GM12878 (cell line): ENCODE results near the gene KCNK1. TPM values are rescaled to one million over a fixed set of nuclear protein-coding genes. Genes with fewer than 3 reads are reported as not detected.

ENCODE experiments used
- ATAC-seq: fragments of 200-7000 bp; cut with Tn5 transposase; 3 replicates; pipeline ENCODE4 v1.9.1; 2020; ENCODE audit warnings: mild to moderate bottlenecking, moderate library complexity
- BruUV-seq: library from RNA; stranded (reverse); fragments of 400-500 nt; replicated peaks from 2 replicates; lab custom pipeline; 2021; lab: Mats Ljungman, UMichigan
- CTCF ChIA-PET: fragments of 300-600 bp; sonication (Branson Sonifier 250); formaldehyde crosslinking; extraction: SDS; loops from one replicate; lab custom pipeline; 2021; ENCODE audit warnings: inconsistent platforms; lab: Yijun Ruan, JAX
- POLR2A ChIA-PET: fragments of 350-600 bp; formaldehyde crosslinking; extraction: SDS; loops from one replicate; lab custom pipeline; 2021; ENCODE audit warnings: inconsistent platforms; lab: Charles Lee
- RAD21 ChIA-PET: fragments of 300-600 bp; sonication (Branson Sonifier 250); formaldehyde crosslinking; loops from one replicate; lab custom pipeline; 2023; ENCODE audit warnings: antibody characterized with exemption; ENCODE audit not compliant: unreplicated experiment; lab: Charles Lee
- SMC1A ChIA-PET: fragments of 300-600 bp; sonication (Branson Sonifier 250); formaldehyde crosslinking; loops from one replicate; lab custom pipeline; 2023; ENCODE audit not compliant: unreplicated experiment, uncharacterized antibody; lab: Charles Lee
- DNase-seq: peaks from one replicate; pipeline ENCODE4 v3.0.0-alpha.2; 2011; ENCODE audit warnings: low read depth, low spot score
- FAIRE-seq: peaks from 3 replicates; lab custom pipeline; 2011; peaks lifted over from hg19 to GRCh38; lab: Jason Lieb, UNC
- H2AFZ ChIP-seq: 2 replicates; pipeline ENCODE4 v1.6.0; 2011; ENCODE audit warnings: low read depth, low read length, control low read depth; ENCODE audit not compliant: control insufficient read depth
- H3K27ac ChIP-seq: 2 replicates; pipeline ENCODE4 v1.5.1; 2011; ENCODE audit warnings: control low read depth; ENCODE audit not compliant: control insufficient read depth, insufficient read depth
- H3K27me3 ChIP-seq, 2 experiments: replicated peaks in 1 of 2; 2 replicates each; pipeline versions ENCODE4 v1.6.0 to v1.6.1; 2011; ENCODE audit warnings: low read length in 1 of 2; ENCODE audit not compliant: control insufficient read depth in 2 of 2, insufficient read depth in 2 of 2
- H3K36me3 ChIP-seq, 2 experiments: 2 replicates each; pipeline ENCODE4 v1.5.1; 2011; ENCODE audit warnings: low read length in 1 of 2; ENCODE audit not compliant: control insufficient read depth in 2 of 2, insufficient read depth in 2 of 2
- H3K4me1 ChIP-seq: 2 replicates; pipeline ENCODE4 v1.6.1; 2011; ENCODE audit warnings: mild to moderate bottlenecking, low read length, moderate library complexity, mixed read lengths; ENCODE audit not compliant: control insufficient read depth, insufficient read depth
- H3K4me2 ChIP-seq: 2 replicates; pipeline ENCODE4 v1.6.0; 2011; ENCODE audit warnings: control low read depth; ENCODE audit not compliant: control insufficient read depth, insufficient read depth
- H3K4me3 ChIP-seq: fragments of 200-600 bp; sonication (generic); 2 replicates; pipeline ENCODE4 v1.5.1; 2016
- H3K79me2 ChIP-seq: 2 replicates; pipeline ENCODE4 v1.6.0; 2011; ENCODE audit warnings: low read length; ENCODE audit not compliant: control insufficient read depth, insufficient read depth
- H3K9ac ChIP-seq: 2 replicates; pipeline ENCODE4 v1.8.0; 2011; ENCODE audit warnings: low read length, control low read depth, mixed read lengths; ENCODE audit not compliant: control insufficient read depth, insufficient read depth
- H3K9me3 ChIP-seq: replicated peaks from 3 replicates; pipeline ENCODE4 v1.5.1; 2011; ENCODE audit warnings: mild to moderate bottlenecking, low read length; ENCODE audit not compliant: control insufficient read depth, insufficient read depth
- H4K20me1 ChIP-seq: 2 replicates; pipeline ENCODE4 v1.6.0; 2011; ENCODE audit not compliant: control insufficient read depth, insufficient read depth
- BCLAF1 ChIP-seq: fragments of 450-650 bp; IDR thresholded peaks from 2 replicates; pipeline ENCODE4 v1.6.1; 2017; ENCODE audit warnings: antibody characterized with exemption, mild to moderate bottlenecking, moderate library complexity
- CEBPB ChIP-seq, 2 experiments: fragments of 150-350 bp in 1 of 2; IDR thresholded peaks; 2 replicates each; pipeline ENCODE4 v1.6.1; 2012 to 2014; ENCODE audit warnings: low read depth in 2 of 2, low read length in 2 of 2, borderline replicate concordance in 1 of 2, inconsistent platforms in 1 of 2
- CHD2 ChIP-seq: IDR thresholded peaks from 2 replicates; pipeline ENCODE4 v1.6.1; 2011; ENCODE audit warnings: low read depth, low read length, improper control_type of control experiment, borderline replicate concordance
- CREM ChIP-seq: IDR thresholded peaks from 2 replicates; pipeline ENCODE4 v1.6.1; 2014; ENCODE audit warnings: antibody characterized with exemption, low read depth
- CUX1 ChIP-seq: IDR thresholded peaks from 2 replicates; pipeline ENCODE4 v1.6.1; 2012; ENCODE audit warnings: improper control_type of control experiment, low read depth, low read length; ENCODE audit not compliant: insufficient replicate concordance
- DPF2 ChIP-seq: fragments of 450-650 bp; IDR thresholded peaks from 2 replicates; pipeline ENCODE4 v1.6.1; 2017; ENCODE audit warnings: mild to moderate bottlenecking
- GATAD2B ChIP-seq: fragments of 450-650 bp; conservative IDR thresholded peaks from 2 replicates; pipeline ENCODE4 v1.6.1; 2017; ENCODE audit warnings: low read depth, mild to moderate bottlenecking, moderate library complexity
- LARP7 ChIP-seq: fragments of 450-650 bp; IDR thresholded peaks from 2 replicates; pipeline ENCODE4 v1.6.1; 2017; ENCODE audit warnings: mild to moderate bottlenecking
- NFIC ChIP-seq: IDR thresholded peaks from 2 replicates; pipeline ENCODE4 v1.6.1; 2012; ENCODE audit warnings: low read depth, mild to moderate bottlenecking, inconsistent platforms, low read length, moderate library complexity
- NKRF ChIP-seq: fragments of 450-650 bp; conservative IDR thresholded peaks from 2 replicates; pipeline ENCODE4 v1.6.1; 2017; ENCODE audit warnings: mild to moderate bottlenecking, moderate library complexity
- NR2C1 ChIP-seq: fragments of 450-650 bp; IDR thresholded peaks from 2 replicates; pipeline ENCODE4 v1.6.1; 2017; ENCODE audit warnings: antibody characterized with exemption, mild to moderate bottlenecking, moderate library complexity
- RAD21 ChIP-seq: IDR thresholded peaks from 2 replicates; pipeline ENCODE4 v1.6.1; 2011; ENCODE audit warnings: mild to moderate bottlenecking, low read depth, low read length, moderate library complexity; ENCODE audit not compliant: insufficient read depth
- RAD51 ChIP-seq: fragments of 450-650 bp; IDR thresholded peaks from 2 replicates; pipeline ENCODE4 v1.6.1; 2016; ENCODE audit warnings: moderate library complexity, mild to moderate bottlenecking, inconsistent platforms
- RELA ChIP-seq: fragments of 450-650 bp; IDR thresholded peaks from 2 replicates; pipeline ENCODE4 v1.8.0; 2014; ENCODE audit warnings: borderline replicate concordance; ENCODE audit not compliant: partially characterized antibody
- RUNX3 ChIP-seq: IDR thresholded peaks from 2 replicates; pipeline ENCODE4 v1.6.1; 2012; ENCODE audit warnings: low read length, inconsistent platforms
- WGBS: methylation state at CpG from one replicate; pipeline ENCODE4 v1.1.6; 2016; ENCODE audit warnings: low lambda C conversion rate; ENCODE audit not compliant: insufficient replicate concordance, insufficient coverage; ENCODE audit errors: missing lambda C conversion rate; 5-methylcytosine and 5-hydroxymethylcytosine counted together
- in situ Hi-C: fragments of 300-500 bp; cut with MboI; formaldehyde crosslinking; loops from 9 replicates; pipeline ENCODE4 v1.14.3; 2018; ENCODE audit warnings: mixed read lengths
- intact Hi-C: fragments of 100-400 bp; cut with micrococcal nuclease; formaldehyde crosslinking; loops from one replicate; pipeline ENCODE4 v1.14.2; 2022; ENCODE audit not compliant: unreplicated experiment
- polyA plus RNA-seq, 11 experiments: library from polyadenylated mRNA; depleted of rRNA in 4 of 11; unstranded in 6 of 11; stranded (reverse) in 5 of 11; fragments of >200 nt; fragmentation: Nextera tagmentation in 4 of 11; fragmentation: Illumina TruSeq in 1 of 11; extraction: Ambion mirVana in 4 of 11; extraction: Trizol in 1 of 11; gene quantifications; 1 replicate in 1 of 11; 2 replicates in 10 of 11; pipeline versions ENCODE4 v1.2.1 to v1.2.3, GENCODE V29; 2011 to 2016; ENCODE audit warnings: inconsistent platforms in 2 of 11, missing spikeins in 2 of 11, low read depth in 1 of 11
- total RNA-seq, 4 experiments: library from RNA; depleted of rRNA in 3 of 4; stranded (reverse); fragments of >200 nt in 3 of 4; fragmentation: Illumina TruSeq in 1 of 4; extraction: Trizol in 1 of 4; gene quantifications; 2 replicates each; pipeline versions ENCODE4 v1.2.1 to v1.2.3, GENCODE V29; 2013 to 2021

Gene KCNK1
- total and polyA plus RNA-seq, 10 of the 15 experiments (the other 5 are each of a cell fraction or from before 2014, with no cell fraction given) = 9.4 to 27.6 (median 15.1) TPM

GRCh38 chr1:233608988-233609387 lies 4.9 kb upstream of the KCNK1 start:
- intact Hi-C loops = no loop called here
- RAD21 ChIA-PET = interaction anchor here (4.6 kb wide), 1 partner anchor 10 kb away, joined by 31 read pairs; no protein-coding TSS in a partner anchor
- no peak for ATAC-seq
- POLR2A ChIA-PET = interaction anchor here (0.6 to 2.5 kb wide), 4 partner anchors 9 to 58 kb away, joined by 3 to 12 read pairs (median 4); no protein-coding TSS in a partner anchor
- Histone ChIP-seq H3K4me3 (no peak overlapping the region), H2AFZ (no peak overlapping the region), H3K36me3 (no peaks in the 10 kb centered on the region), H3K9me3 (no peaks in the 10 kb centered on the region; the same call in 2 of the 3 replicates), H3K27me3 (no peaks in the 10 kb centered on the region), H3K27ac (no peak overlapping the region), H3K79me2 (peaks cover under 1% of the 10 kb centered on the region), H3K4me1 (peaks cover 14% of the 10 kb centered on the region), H3K4me2 (no peak overlapping the region), H3K9ac (no peak overlapping the region), H4K20me1 (no peaks in the 10 kb centered on the region)
- SMC1A ChIA-PET = interaction anchor here (1.0 to 3.8 kb wide), 4 partner anchors 9 to 168 kb away, joined by 3 to 29 read pairs (median 6); no protein-coding TSS in a partner anchor
- in situ Hi-C loops = no loop called here
- no TSS peak for BruUV-seq
- 74% methylated on average over 3 of the region's 3 CpGs for WGBS
- DNase-seq = no peak
- CTCF ChIA-PET = interaction anchor here (1.3 kb wide), 1 partner anchor 13 kb away, joined by 4 read pairs; no protein-coding TSS in a partner anchor
- FAIRE-seq = no peak
- TF ChIP-seq LARP7 (no peak), NFIC (no peak), BCLAF1 (no peak), CEBPB (IDR thresholded peaks at IDR 0.05; ENCODE audit: borderline replicate concordance in 1 of 2, low read depth in 2 of 2, low read length in 2 of 2) (no peak), RELA (no peak), NR2C1 (no peak), RUNX3 (no peak), CREM (no peak), NKRF (no peak), GATAD2B (no peak), DPF2 (no peak), RAD21 (no peak), RAD51 (no peak), CHD2 (no peak), CUX1 (no peak)
